ENCODE measurements around the gene APBA2. TPM values are rescaled to one million over a fixed set of nuclear protein-coding genes. Genes with fewer than 3 reads are reported as not detected.

Gene APBA2
- total and polyA plus RNA-seq, 2 of the 4 experiments (the other 2 are of a cell fraction), result 21.7 to 33.0 TPM

DNA sequence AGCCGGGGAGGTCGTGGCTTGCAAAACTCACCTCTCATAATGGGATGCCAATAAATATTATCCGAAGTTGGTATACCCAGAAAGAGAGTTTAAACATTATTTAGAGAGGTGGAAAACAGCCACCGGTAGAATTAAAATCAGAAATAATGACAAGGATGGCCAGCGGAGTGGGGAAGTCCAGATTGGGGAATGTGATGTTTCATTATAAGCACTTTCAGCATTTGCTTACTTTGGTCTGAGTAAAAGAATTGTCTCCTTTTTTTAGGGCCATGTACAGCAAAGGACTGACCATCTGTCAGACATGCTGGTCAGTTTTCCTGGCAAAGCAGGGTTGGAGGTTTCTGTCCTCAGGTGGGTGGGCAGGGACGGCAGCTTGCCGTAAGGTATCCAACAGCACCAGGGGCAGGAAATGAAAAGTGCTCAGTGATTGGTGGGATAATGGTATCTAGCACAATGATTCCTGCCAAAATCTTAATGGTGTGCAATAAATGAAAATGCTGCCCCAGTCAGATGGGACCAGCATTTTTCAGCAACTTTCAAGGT is 24.3 kb downstream of the APBA2 start:
- peaks cover 12 to 54% of the 10 kb centered on the region in 2 experiments for H3K79me1 ChIP-seq (ENCODE audit: low read depth in 1 of 2, low read length in 2 of 2)
- H2AK9ac ChIP-seq (replicated peaks; ENCODE audit: low read depth, low read length, poor library complexity), result no peak overlapping the region
- H3K9ac ChIP-seq (ENCODE audit: low read depth, low read length), result no peak overlapping the region
- no TSS peak for BruUV-seq (replicated peaks)
- no peak for ATAC-seq (ENCODE audit: low read depth)
- no peak overlapping the region for H3K4me3 ChIP-seq (ENCODE audit: insufficient read depth, low read depth, low read length)
- H3K23ac ChIP-seq (ENCODE audit: low read depth, low read length), result no peak overlapping the region
- H3K36me3 ChIP-seq (ENCODE audit: control insufficient read depth, insufficient read depth, low read length), result no peaks in the 10 kb centered on the region
- H2BK120ac ChIP-seq (ENCODE audit: low read depth, low read length), result no peak overlapping the region
- H2BK20ac ChIP-seq (ENCODE audit: low read depth, low read length), result no peak overlapping the region
- H3K56ac ChIP-seq (ENCODE audit: extremely low read depth, insufficient read depth, low read length), result no peak overlapping the region
- H3K9me1 ChIP-seq (ENCODE audit: insufficient read depth, low read length), result peaks cover 8% of the 10 kb centered on the region
- TF ChIP-seq POLR2A (IDR thresholded peaks at IDR 0.05; ENCODE audit: low read depth, low read length), result no peak
- no peak for TF ChIP-seq MXI1 (IDR thresholded peaks at IDR 0.05; ENCODE audit: borderline replicate concordance, low read depth, low read length)
- no peaks in the 10 kb centered on the region for H3K9me3 ChIP-seq (ENCODE audit: control insufficient read depth, insufficient read depth, low read length)
- no peak overlapping the region for H2BK5ac ChIP-seq (ENCODE audit: low read depth, low read length, poor library complexity, severe bottlenecking)
- peaks cover 26% of the 10 kb centered on the region for H4K20me1 ChIP-seq (ENCODE audit: insufficient read depth, low read length)
- H2AFZ ChIP-seq (replicated peaks; ENCODE audit: low read length, poor library complexity), result no peak overlapping the region
- dilution Hi-C loops (cut with HindIII; ENCODE audit: low sequenced_read_pairs, unreplicated experiment) (no loop called here), intact Hi-C loops (cut with micrococcal nuclease) (no loop called here), in situ Hi-C loops (cut with MboI; ENCODE audit: low sequenced_read_pairs) (no loop called here)
- H3K4me1 ChIP-seq (ENCODE audit: control insufficient read depth, insufficient read depth, low read length), result no peaks in the 10 kb centered on the region
- no peak overlapping the region for H2BK15ac ChIP-seq (ENCODE audit: low read depth, low read length)
- H2AK5ac ChIP-seq (ENCODE audit: low read depth, low read length), result no peak overlapping the region
- no peak for DNase-seq
- no peak overlapping the region for H3K18ac ChIP-seq (ENCODE audit: low read depth, low read length)
- POLR2A ChIA-PET (ENCODE audit: unreplicated experiment), result no interaction called here
- WGBS, 2 experiments (ENCODE audit: extremely low coverage in 2 of 2, insufficient read length in 1 of 2), result 100% methylated on average over 1 of the region's 7 CpGs; no CpG with 5 or more reads in 1 of the 2 experiments
- no peak overlapping the region for H4K8ac ChIP-seq (ENCODE audit: low read depth in 2 of 2, low read length in 2 of 2)
- no peak overlapping the region for H3K27ac ChIP-seq (ENCODE audit: insufficient read depth, low read length)
- H3K4me2 ChIP-seq (ENCODE audit: low read depth, low read length), result no peak overlapping the region
- CTCF ChIA-PET, result no interaction called here
- H3K27me3 ChIP-seq (ENCODE audit: control insufficient read depth, insufficient read depth, low read length), result no peaks in the 10 kb centered on the region
- no peak overlapping the region for H4K5ac ChIP-seq (ENCODE audit: low read depth, low read length)
- H3K4ac ChIP-seq (ENCODE audit: low read depth, low read length), result no peak overlapping the region
- no peak overlapping the region for H3K14ac ChIP-seq (replicated peaks; ENCODE audit: low read depth, low read length)
- H4K91ac ChIP-seq (ENCODE audit: insufficient read depth, low read depth, low read length), result no peak overlapping the region
